HG02759 (cell line): Measurements from ENCODE around the gene TBC1D1.
A peak's percentile ranks its signal among the peaks of the same experiment; 100 is the strongest.

ENCODE experiments used
- ATAC-seq: cut with Tn5 transposase; IDR thresholded peaks from one replicate; pipeline ENCODE4 v1.9.1; 2021; ENCODE audit warnings: mild to moderate bottlenecking, moderate library complexity; ENCODE audit not compliant: unreplicated experiment

Gene TBC1D1

GRCh38 chr4:38090455-38091246, 199.8 kb downstream of the TBC1D1 start:
- no peak for ATAC-seq

GRCh38 chr4:38091636-38092035, 200.8 kb downstream of the TBC1D1 start:
- ATAC-seq = no peak

GRCh38 chr4:38092701-38093100, 201.8 kb downstream of the TBC1D1 start:
- no peak for ATAC-seq

GRCh38 chr4:38094419-38094818, 203.5 kb downstream of the TBC1D1 start:
- ATAC-seq = no peak

DNA sequence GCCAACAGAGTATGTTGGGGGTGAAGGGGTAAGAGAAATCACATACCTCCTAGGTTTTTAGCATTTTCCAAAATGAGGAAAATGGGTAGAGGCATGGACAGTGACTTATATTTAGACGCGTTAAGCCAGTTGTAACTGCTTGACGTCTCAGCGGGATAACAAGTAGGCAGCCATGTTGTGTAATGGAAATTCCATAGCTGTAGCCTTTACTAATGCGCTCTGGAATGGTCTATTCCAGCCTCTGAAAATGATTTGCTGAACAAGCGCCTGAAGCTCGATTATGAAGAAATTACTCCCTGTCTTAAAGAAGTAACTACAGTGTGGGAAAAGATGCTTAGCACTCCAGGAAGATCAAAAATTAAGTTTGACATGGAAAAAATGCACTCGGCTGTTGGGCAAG, 204.8 kb downstream of the TBC1D1 start:
- ATAC-seq = no peak

GRCh38 chr4:38097818-38098217, 206.9 kb downstream of the TBC1D1 start:
- no peak for ATAC-seq

- ATAC-seq = no peak
Observed at GRCh38 chr4:38099020-38099600, 208.2 kb downstream of the TBC1D1 start.

- ATAC-seq = no peak
Observed at GRCh38 chr4:38099908-38100407, 209.1 kb downstream of the TBC1D1 start.

DNA sequence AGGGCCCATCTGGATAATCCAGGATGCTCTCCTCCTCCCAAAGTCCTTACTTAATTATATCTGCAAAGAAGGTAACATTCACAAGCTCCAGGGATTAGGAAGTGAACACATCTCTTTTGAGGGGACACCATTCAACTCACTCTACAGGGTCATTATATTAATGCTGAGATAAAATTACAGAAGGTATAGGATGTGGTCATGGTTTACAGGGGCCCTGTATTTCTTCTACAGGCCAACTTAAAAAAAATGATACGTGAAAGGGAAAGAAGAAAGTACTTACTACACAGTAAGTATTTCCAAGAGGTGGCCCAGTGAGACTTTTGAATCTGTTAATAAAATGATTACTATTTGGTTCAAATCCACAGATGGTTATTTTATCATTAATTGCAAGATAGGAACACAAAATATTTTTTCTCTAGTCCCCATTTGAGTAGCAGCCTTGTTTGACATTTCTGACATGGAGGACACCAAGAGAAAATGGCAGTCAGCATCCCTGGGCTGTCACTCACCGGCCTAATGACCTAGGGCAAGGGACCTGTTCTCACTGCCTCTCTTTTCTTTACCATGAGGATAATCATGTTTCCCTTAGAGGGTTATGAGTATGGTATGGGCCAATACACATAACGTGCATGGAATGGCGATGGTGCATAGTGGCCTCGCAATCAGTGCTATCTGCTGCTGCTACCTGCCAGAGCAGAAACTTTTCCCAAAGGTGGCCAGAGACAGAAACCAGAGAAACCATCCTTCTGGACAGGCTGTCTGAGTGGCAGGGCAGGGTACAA, 209.8 kb downstream of the TBC1D1 start:
- no peak for ATAC-seq

DNA sequence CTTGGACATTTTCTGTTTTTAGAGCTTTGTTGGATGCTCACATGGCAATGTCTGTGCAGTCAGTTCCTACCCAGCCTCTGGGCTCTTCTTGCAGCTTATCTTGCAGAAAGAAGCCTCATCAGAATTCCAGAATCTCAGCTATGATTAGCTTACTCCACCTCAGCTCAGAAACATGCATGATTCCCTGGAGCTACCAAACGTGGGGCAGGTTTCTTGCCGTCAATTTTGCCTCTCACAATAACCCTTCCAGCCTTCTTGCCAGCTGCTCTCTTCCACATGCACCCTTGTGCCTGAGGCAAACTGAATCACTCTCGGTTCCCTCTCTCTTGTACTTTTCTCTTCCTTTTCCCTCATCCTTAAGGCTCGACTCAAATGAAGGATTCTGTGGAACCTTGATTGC, 210.7 kb downstream of the TBC1D1 start:
- ATAC-seq = no peak

- ATAC-seq = no peak
Observed at GRCh38 chr4:38102957-38103588, 212.2 kb downstream of the TBC1D1 start.

GRCh38 chr4:38105475-38106220, 214.8 kb downstream of the TBC1D1 start:
- ATAC-seq = peak; percentile 96

- ATAC-seq = no peak
Observed at GRCh38 chr4:38106311-38106710, 215.4 kb downstream of the TBC1D1 start.

DNA sequence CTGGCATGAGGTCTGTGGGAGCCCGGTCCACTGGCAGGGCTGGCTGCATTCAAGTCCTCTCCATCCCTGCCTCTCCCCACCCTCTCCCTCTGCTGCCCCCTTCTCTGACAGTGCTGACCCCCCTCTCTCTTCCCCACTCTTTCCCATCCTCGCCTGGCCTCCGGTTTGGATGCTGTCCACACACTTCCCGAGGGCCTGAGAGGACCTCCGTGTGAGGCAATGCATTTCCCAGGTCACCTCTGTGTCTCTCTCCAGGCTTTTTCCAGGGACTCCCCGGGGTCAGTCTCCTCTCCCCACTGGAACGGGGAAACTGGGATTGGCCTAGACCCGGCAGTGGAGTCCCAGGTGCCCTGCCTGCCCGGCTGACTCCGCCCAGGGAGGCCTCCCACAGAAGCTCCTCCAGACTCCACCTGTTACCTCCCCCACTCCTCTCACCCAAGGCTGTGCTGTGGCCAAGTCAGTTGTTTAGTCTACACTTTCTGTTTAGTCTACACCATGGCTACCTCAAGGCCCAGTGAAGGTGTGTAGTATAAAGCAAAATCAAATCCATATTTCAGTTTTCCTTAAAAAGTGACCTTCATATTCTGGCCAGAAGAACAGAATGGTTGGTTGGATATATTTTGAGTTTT, 216.1 kb downstream of the TBC1D1 start:
- no peak for ATAC-seq

GRCh38 chr4:38107818-38108217, 216.9 kb downstream of the TBC1D1 start:
- ATAC-seq = no peak

DNA sequence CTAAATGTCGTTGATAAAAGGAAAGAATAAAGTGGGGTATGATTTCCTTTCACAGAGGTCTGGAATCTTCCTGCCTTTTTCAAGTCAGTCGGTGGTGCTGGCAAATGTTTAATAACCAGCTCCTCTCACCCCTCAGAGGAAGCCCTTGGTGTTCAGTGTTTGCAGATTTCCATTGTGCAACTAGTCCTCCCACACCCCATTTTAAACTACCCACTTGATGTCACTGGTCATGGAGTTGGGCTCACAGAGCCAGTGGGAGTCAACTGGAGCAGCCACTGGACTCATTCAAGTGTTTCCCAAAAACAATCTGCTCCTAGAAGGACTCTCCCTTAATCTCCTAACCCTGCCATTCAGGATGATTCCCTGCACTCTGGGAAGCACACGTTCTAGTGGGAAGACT, 218.5 kb downstream of the TBC1D1 start:
- ATAC-seq = no peak

DNA sequence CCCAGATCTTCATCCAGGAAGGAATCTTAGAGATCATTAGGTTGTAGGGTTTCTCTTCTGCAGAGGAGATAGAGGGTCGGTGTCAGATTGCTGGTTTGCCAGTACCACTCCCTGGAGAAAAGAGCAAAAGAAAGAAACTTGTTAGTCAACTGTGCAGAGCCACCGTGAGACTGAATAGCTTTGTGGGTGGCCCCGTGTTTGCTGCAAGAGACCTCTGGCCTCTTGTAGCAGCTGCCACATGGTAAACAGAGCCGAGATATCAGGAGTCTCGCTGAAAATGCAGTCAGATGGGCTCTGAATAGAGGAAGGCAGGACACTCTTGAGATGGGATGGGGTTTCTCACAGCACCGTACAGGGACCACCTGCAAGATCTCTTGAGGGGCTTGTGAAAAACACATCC, 219.0 kb downstream of the TBC1D1 start:
- ATAC-seq = no peak

DNA sequence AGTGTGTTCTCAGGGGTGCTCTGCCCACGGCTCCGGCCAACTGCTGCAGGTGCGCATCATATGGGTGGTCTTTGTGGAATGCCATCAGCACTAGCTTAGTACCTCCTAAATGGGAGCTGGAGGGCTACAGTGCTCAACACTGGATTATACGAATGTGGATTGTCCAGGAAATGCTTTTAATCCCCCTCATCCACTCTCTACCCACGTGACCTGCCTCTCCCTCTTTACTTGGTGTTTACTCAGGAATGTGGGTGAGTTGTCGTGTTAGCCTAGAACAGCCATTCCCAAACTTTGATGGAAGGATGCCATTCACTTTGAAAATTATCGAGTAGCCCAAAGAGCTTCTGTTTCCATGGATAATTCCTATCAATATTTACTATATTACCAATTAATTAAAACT, 220.1 kb downstream of the TBC1D1 start:
- ATAC-seq = no peak

GRCh38 chr4:38111717-38112116, 220.8 kb downstream of the TBC1D1 start:
- no peak for ATAC-seq

DNA sequence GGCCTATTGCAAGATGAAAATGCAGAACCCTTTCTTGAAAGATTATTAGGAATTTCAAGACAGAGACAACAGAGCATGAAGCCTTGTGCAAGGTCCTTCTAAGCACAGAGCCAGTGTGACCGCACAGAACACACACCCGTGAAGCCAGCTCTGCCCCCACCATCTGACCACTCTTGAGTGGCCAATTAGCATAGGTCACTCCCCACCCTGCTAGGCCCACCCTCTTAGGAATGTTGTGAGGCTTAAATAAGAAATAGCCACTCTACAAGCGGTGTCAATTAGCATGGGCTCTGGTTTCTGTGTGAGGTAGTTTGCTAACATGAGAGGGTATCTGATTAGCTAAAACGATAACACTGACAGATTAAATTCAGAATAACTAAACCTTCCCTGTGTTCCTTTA, 222.2 kb downstream of the TBC1D1 start:
- ATAC-seq = no peak
